GM12878 (cell line): ENCODE measurements around the gene SLAIN2. TPM values are rescaled to one million over a fixed set of nuclear protein-coding genes. Genes with fewer than 3 reads are reported as not detected.

Source experiments
- ATAC-seq: fragments of 200-7000 bp; cut with Tn5 transposase; 3 replicates; pipeline ENCODE4 v1.9.1; 2020; ENCODE audit warnings: mild to moderate bottlenecking, moderate library complexity
- BruUV-seq: library from RNA; stranded (reverse); fragments of 400-500 nt; replicated peaks from 2 replicates; lab custom pipeline; 2021; lab: Mats Ljungman, UMichigan
- CTCF ChIA-PET: fragments of 300-600 bp; sonication (Branson Sonifier 250); formaldehyde crosslinking; extraction: SDS; loops from one replicate; lab custom pipeline; 2021; ENCODE audit warnings: inconsistent platforms; lab: Yijun Ruan, JAX
- POLR2A ChIA-PET: fragments of 350-600 bp; formaldehyde crosslinking; extraction: SDS; loops from one replicate; lab custom pipeline; 2021; ENCODE audit warnings: inconsistent platforms; lab: Charles Lee
- RAD21 ChIA-PET: fragments of 300-600 bp; sonication (Branson Sonifier 250); formaldehyde crosslinking; loops from one replicate; lab custom pipeline; 2023; ENCODE audit warnings: antibody characterized with exemption; ENCODE audit not compliant: unreplicated experiment; lab: Charles Lee
- SMC1A ChIA-PET: fragments of 300-600 bp; sonication (Branson Sonifier 250); formaldehyde crosslinking; loops from one replicate; lab custom pipeline; 2023; ENCODE audit not compliant: unreplicated experiment, uncharacterized antibody; lab: Charles Lee
- DNase-seq: peaks from one replicate; pipeline ENCODE4 v3.0.0-alpha.2; 2011; ENCODE audit warnings: low read depth, low spot score
- FAIRE-seq: peaks from 3 replicates; lab custom pipeline; 2011; peaks lifted over from hg19 to GRCh38; lab: Jason Lieb, UNC
- H2AFZ ChIP-seq: 2 replicates; pipeline ENCODE4 v1.6.0; 2011; ENCODE audit warnings: low read depth, low read length, control low read depth; ENCODE audit not compliant: control insufficient read depth
- H3K27ac ChIP-seq: 2 replicates; pipeline ENCODE4 v1.5.1; 2011; ENCODE audit warnings: control low read depth; ENCODE audit not compliant: control insufficient read depth, insufficient read depth
- H3K27me3 ChIP-seq, 2 experiments: replicated peaks in 1 of 2; 2 replicates each; pipeline versions ENCODE4 v1.6.0 to v1.6.1; 2011; ENCODE audit warnings: low read length in 1 of 2; ENCODE audit not compliant: control insufficient read depth in 2 of 2, insufficient read depth in 2 of 2
- H3K36me3 ChIP-seq, 2 experiments: 2 replicates each; pipeline ENCODE4 v1.5.1; 2011; ENCODE audit warnings: low read length in 1 of 2; ENCODE audit not compliant: control insufficient read depth in 2 of 2, insufficient read depth in 2 of 2
- H3K4me1 ChIP-seq: 2 replicates; pipeline ENCODE4 v1.6.1; 2011; ENCODE audit warnings: mild to moderate bottlenecking, low read length, moderate library complexity, mixed read lengths; ENCODE audit not compliant: control insufficient read depth, insufficient read depth
- H3K4me2 ChIP-seq: 2 replicates; pipeline ENCODE4 v1.6.0; 2011; ENCODE audit warnings: control low read depth; ENCODE audit not compliant: control insufficient read depth, insufficient read depth
- H3K4me3 ChIP-seq: fragments of 200-600 bp; sonication (generic); 2 replicates; pipeline ENCODE4 v1.5.1; 2016
- H3K79me2 ChIP-seq: 2 replicates; pipeline ENCODE4 v1.6.0; 2011; ENCODE audit warnings: low read length; ENCODE audit not compliant: control insufficient read depth, insufficient read depth
- H3K9ac ChIP-seq: 2 replicates; pipeline ENCODE4 v1.8.0; 2011; ENCODE audit warnings: low read length, control low read depth, mixed read lengths; ENCODE audit not compliant: control insufficient read depth, insufficient read depth
- H3K9me3 ChIP-seq: replicated peaks from 3 replicates; pipeline ENCODE4 v1.5.1; 2011; ENCODE audit warnings: mild to moderate bottlenecking, low read length; ENCODE audit not compliant: control insufficient read depth, insufficient read depth
- H4K20me1 ChIP-seq: 2 replicates; pipeline ENCODE4 v1.6.0; 2011; ENCODE audit not compliant: control insufficient read depth, insufficient read depth
- ATF2 ChIP-seq: IDR thresholded peaks from 2 replicates; pipeline ENCODE4 v1.6.1; 2012; ENCODE audit warnings: low read length, inconsistent platforms
- ATF7 ChIP-seq: fragments of 450-650 bp; IDR thresholded peaks from 2 replicates; pipeline ENCODE4 v1.6.1; 2016; ENCODE audit warnings: low read depth, mild to moderate bottlenecking
- BHLHE40 ChIP-seq, 2 experiments: fragments of 450-650 bp in 1 of 2; IDR thresholded peaks; 2 replicates each; pipeline ENCODE4 v1.6.1; 2011 to 2017; ENCODE audit warnings: low read depth in 2 of 2, borderline replicate concordance in 1 of 2, improper control_type of control experiment in 1 of 2, low read length in 1 of 2, mild to moderate bottlenecking in 1 of 2
- DPF2 ChIP-seq: fragments of 450-650 bp; IDR thresholded peaks from 2 replicates; pipeline ENCODE4 v1.6.1; 2017; ENCODE audit warnings: mild to moderate bottlenecking
- GABPA ChIP-seq: IDR thresholded peaks from 2 replicates; pipeline ENCODE4 v1.6.1; 2014; ENCODE audit warnings: antibody characterized with exemption, low read depth, mild to moderate bottlenecking, inconsistent platforms
- HDGF ChIP-seq: fragments of 450-650 bp; IDR thresholded peaks from 2 replicates; pipeline ENCODE4 v1.6.1; 2016; ENCODE audit warnings: antibody characterized with exemption
- LARP7 ChIP-seq: fragments of 450-650 bp; IDR thresholded peaks from 2 replicates; pipeline ENCODE4 v1.6.1; 2017; ENCODE audit warnings: mild to moderate bottlenecking
- MXI1 ChIP-seq: fragments of 150-350 bp; IDR thresholded peaks from 2 replicates; pipeline ENCODE4 v1.6.1; 2011; ENCODE audit warnings: low read depth, mild to moderate bottlenecking, inconsistent platforms, low read length, improper control_type of control experiment
- NKRF ChIP-seq: fragments of 450-650 bp; conservative IDR thresholded peaks from 2 replicates; pipeline ENCODE4 v1.6.1; 2017; ENCODE audit warnings: mild to moderate bottlenecking, moderate library complexity
- POLR2AphosphoS5 ChIP-seq: IDR thresholded peaks from 2 replicates; pipeline ENCODE4 v1.6.1; 2011; ENCODE audit warnings: mild to moderate bottlenecking, low read length, inconsistent platforms
- SIX5 ChIP-seq: IDR thresholded peaks from 2 replicates; pipeline ENCODE4 v1.6.1; 2011; ENCODE audit warnings: mild to moderate bottlenecking, low read depth, low read length, moderate library complexity; ENCODE audit not compliant: severe bottlenecking
- SRF ChIP-seq, 2 experiments: IDR thresholded peaks; 2 replicates each; pipeline ENCODE4 v1.6.1; 2011; ENCODE audit warnings: low read depth in 2 of 2, low read length in 2 of 2, mild to moderate bottlenecking in 1 of 2, moderate library complexity in 1 of 2
- TAF1 ChIP-seq: IDR thresholded peaks from 2 replicates; pipeline ENCODE4 v1.6.1; 2011; ENCODE audit warnings: mild to moderate bottlenecking, low read depth, low read length, borderline replicate concordance
- ZNF687 ChIP-seq: fragments of 450-650 bp; IDR thresholded peaks from 2 replicates; pipeline ENCODE4 v1.6.1; 2017; ENCODE audit warnings: mild to moderate bottlenecking, moderate library complexity
- WGBS: methylation state at CpG from one replicate; pipeline ENCODE4 v1.1.6; 2016; ENCODE audit warnings: low lambda C conversion rate; ENCODE audit not compliant: insufficient replicate concordance, insufficient coverage; ENCODE audit errors: missing lambda C conversion rate; 5-methylcytosine and 5-hydroxymethylcytosine counted together
- in situ Hi-C: fragments of 300-500 bp; cut with MboI; formaldehyde crosslinking; loops from 9 replicates; pipeline ENCODE4 v1.14.3; 2018; ENCODE audit warnings: mixed read lengths
- intact Hi-C: fragments of 100-400 bp; cut with micrococcal nuclease; formaldehyde crosslinking; loops from one replicate; pipeline ENCODE4 v1.14.2; 2022; ENCODE audit not compliant: unreplicated experiment
- polyA plus RNA-seq, 11 experiments: library from polyadenylated mRNA; depleted of rRNA in 4 of 11; unstranded in 6 of 11; stranded (reverse) in 5 of 11; fragments of >200 nt; fragmentation: Nextera tagmentation in 4 of 11; fragmentation: Illumina TruSeq in 1 of 11; extraction: Ambion mirVana in 4 of 11; extraction: Trizol in 1 of 11; gene quantifications; 1 replicate in 1 of 11; 2 replicates in 10 of 11; pipeline versions ENCODE4 v1.2.1 to v1.2.3, GENCODE V29; 2011 to 2016; ENCODE audit warnings: inconsistent platforms in 2 of 11, missing spikeins in 2 of 11, low read depth in 1 of 11
- total RNA-seq, 4 experiments: library from RNA; depleted of rRNA in 3 of 4; stranded (reverse); fragments of >200 nt in 3 of 4; fragmentation: Illumina TruSeq in 1 of 4; extraction: Trizol in 1 of 4; gene quantifications; 2 replicates each; pipeline versions ENCODE4 v1.2.1 to v1.2.3, GENCODE V29; 2013 to 2021

Gene SLAIN2
- total and polyA plus RNA-seq, 10 of the 15 experiments (the other 5 are each of a cell fraction or from before 2014, with no cell fraction given), result 4.3 to 96.6 (median 25.4) TPM

GRCh38 chr4:48341776-48342605 lies 662 bp downstream of the SLAIN2 start:
- in situ Hi-C loops, result no loop called here
- BruUV-seq, result no TSS peak
- Histone ChIP-seq H3K9ac (peak overlapping the region; percentile 88), H3K9me3 (no peaks in the 10 kb centered on the region), H3K27ac (peak overlapping the region; percentile 74), H4K20me1 (no peaks in the 10 kb centered on the region), H3K4me3 (peak overlapping the region; percentile 94), H3K79me2 (peaks cover 52% of the 10 kb centered on the region), H3K36me3 (no peaks in the 10 kb centered on the region), H2AFZ (peak overlapping the region; percentile 76), H3K4me2 (peak overlapping the region; percentile 75), H3K4me1 (no peaks in the 10 kb centered on the region), H3K27me3 (no peaks in the 10 kb centered on the region)
- intact Hi-C loops, result loop anchor here (5.0 kb wide), 2 partner anchors 150 to 430 kb away; partner anchors contain the start of gene NFXL1
- RAD21 ChIA-PET, result interaction anchor here (0.8 to 2.1 kb wide), 10 partner anchors 28 to 214 kb away, joined by 3 to 9 read pairs (median 4); no protein-coding TSS in a partner anchor
- POLR2A ChIA-PET, result interaction anchor here (0.6 to 1.4 kb wide), 12 partner anchors 8 to 443 kb away, joined by 3 to 6 read pairs (median 3); no protein-coding TSS in a partner anchor
- FAIRE-seq (no peak), DNase-seq (no peak), ATAC-seq (peak; percentile 50)
- 1% methylated on average over 44 of the region's 66 CpGs for WGBS
- CTCF ChIA-PET, result interaction anchor here (0.7 to 1.9 kb wide), 5 partner anchors 28 to 215 kb away, joined by 3 to 5 read pairs (median 4); no protein-coding TSS in a partner anchor
- SMC1A ChIA-PET, result interaction anchor here (0.7 to 5.1 kb wide), 6 partner anchors 9 to 204 kb away, joined by 3 to 26 read pairs (median 4); no protein-coding TSS in a partner anchor
- TF ChIP-seq GABPA (no peak), BHLHE40 (IDR thresholded peaks at IDR 0.05; ENCODE audit: borderline replicate concordance in 1 of 2, low read depth in 2 of 2, low read length in 1 of 2) (no peak), TAF1 (no peak), LARP7 (peak; percentile 68), NKRF (peak; percentile 70), SIX5 (no peak), ATF2 (no peak), ZNF687 (0 out of 2 replicates have a peak, but pooled peaks have one; percentile 15), POLR2AphosphoS5 (no peak), HDGF (no peak), MXI1 (no peak), ATF7 (no peak), DPF2 (0 out of 2 replicates have a peak, but pooled peaks have one; percentile 59), SRF (IDR thresholded peaks at IDR 0.05; ENCODE audit: low read depth in 2 of 2, low read length in 2 of 2) (no peak)
